HEK293 (cell line): ENCODE measurements around the gene KIAA0513.

Experiments used
- CTCF ChIA-PET: fragments of 350-600 bp; formaldehyde crosslinking; extraction: SDS; loops from one replicate; lab custom pipeline; 2021; ENCODE audit warnings: antibody characterized with exemption; lab: Yijun Ruan, JAX
- POLR2A ChIA-PET: fragments of 300-600 bp; formaldehyde crosslinking; extraction: SDS; loops from one replicate; lab custom pipeline; 2020; ENCODE audit warnings: antibody characterized with exemption, inconsistent platforms; lab: Yijun Ruan, JAX
- H3K27ac ChIP-seq: fragments of 200-500 bp; sonication (Bioruptor generic); 2 replicates; pipeline ENCODE4 v1.5.1; 2014; ENCODE audit warnings: low read depth, low read length, control low read depth, inconsistent platforms; ENCODE audit errors: extremely low read depth
- H3K36me3 ChIP-seq, 2 experiments: fragments of 200-500 bp in 1 of 2; sonication (Bioruptor generic) in 1 of 2; 1 replicate in 1 of 2; 2 replicates in 1 of 2; pipeline ENCODE4 v1.5.1; 2014 to 2017; ENCODE audit warnings: inconsistent platforms in 2 of 2, low read length in 2 of 2; ENCODE audit not compliant: control insufficient read depth in 2 of 2, insufficient read depth in 1 of 2
- H3K4me1 ChIP-seq: fragments of 200-500 bp; sonication (Bioruptor generic); 2 replicates; pipeline ENCODE4 v1.5.1; 2014; ENCODE audit warnings: mild to moderate bottlenecking, low read length, inconsistent platforms; ENCODE audit not compliant: control insufficient read depth, insufficient read depth
- H3K4me3 ChIP-seq: 2 replicates; pipeline ENCODE4 v1.5.1; 2011; ENCODE audit warnings: low read depth, mild to moderate bottlenecking, control low read depth, low read length, moderate library complexity
- H3K9me3 ChIP-seq: fragments of 200-500 bp; sonication (Bioruptor generic); 2 replicates; pipeline ENCODE4 v1.5.1; 2014; ENCODE audit warnings: low read depth, low read length, inconsistent platforms; ENCODE audit not compliant: control insufficient read depth, insufficient read depth
- BCL11A ChIP-seq: fragments of 450-650 bp; formaldehyde crosslinking; IDR thresholded peaks from 2 replicates; pipeline ENCODE4 v1.5.1; 2016; ENCODE audit warnings: low read depth, missing biosample characterization, missing genetic modification characterization
- HOXD13 ChIP-seq: sonication (generic); formaldehyde crosslinking; IDR thresholded peaks from 2 replicates; pipeline ENCODE4 v1.8.0; 2022; ENCODE audit warnings: missing genetic modification reagents, borderline replicate concordance
- KLF17 ChIP-seq: fragments of 450-650 bp; formaldehyde crosslinking; IDR thresholded peaks from 2 replicates; pipeline ENCODE4 v1.5.1; 2016; ENCODE audit warnings: missing biosample characterization, missing genetic modification characterization
- MEIS1 ChIP-seq: sonication (generic); formaldehyde crosslinking; IDR thresholded peaks from 2 replicates; pipeline ENCODE4 v1.8.1; 2022; ENCODE audit warnings: missing genetic modification reagents, mild to moderate bottlenecking, borderline replicate concordance
- PRDM1 ChIP-seq: fragments of 450-650 bp; formaldehyde crosslinking; IDR thresholded peaks from 2 replicates; pipeline ENCODE4; 2016; ENCODE audit warnings: missing biosample characterization, missing genetic modification characterization
- REST ChIP-seq: fragments of 450-650 bp; formaldehyde crosslinking; IDR thresholded peaks from 2 replicates; pipeline ENCODE4 v1.5.1; 2016; ENCODE audit warnings: missing biosample characterization, missing genetic modification characterization
- SETDB1 ChIP-seq: IDR thresholded peaks from one replicate; pipeline ENCODE4 v1.6.1; 2017; ENCODE audit warnings: mild to moderate bottlenecking, low read length, moderate library complexity, mixed read lengths; ENCODE audit not compliant: insufficient read length
- SP2 ChIP-seq: fragments of 450-650 bp; formaldehyde crosslinking; IDR thresholded peaks from 2 replicates; pipeline ENCODE4 v1.5.1; 2016; ENCODE audit warnings: missing biosample characterization, missing genetic modification characterization
- SP7 ChIP-seq: fragments of 450-650 bp; formaldehyde crosslinking; IDR thresholded peaks from 2 replicates; pipeline ENCODE4 v1.5.1; 2016; ENCODE audit warnings: missing biosample characterization, missing genetic modification characterization
- YY2 ChIP-seq: fragments of 450-650 bp; formaldehyde crosslinking; IDR thresholded peaks from 2 replicates; pipeline ENCODE4 v1.5.1; 2016; ENCODE audit warnings: missing biosample characterization, missing genetic modification characterization
- ZBTB11 ChIP-seq: fragments of 450-650 bp; formaldehyde crosslinking; conservative IDR thresholded peaks from 2 replicates; pipeline ENCODE4 v1.5.1; 2016; ENCODE audit warnings: low read depth, missing biosample characterization, missing genetic modification characterization
- ZBTB21 ChIP-seq: fragments of 450-650 bp; formaldehyde crosslinking; IDR thresholded peaks from 2 replicates; pipeline ENCODE4 v1.5.1; 2017; ENCODE audit warnings: missing biosample characterization, missing genetic modification characterization
- ZBTB7A ChIP-seq: fragments of 450-650 bp; formaldehyde crosslinking; IDR thresholded peaks from 2 replicates; pipeline ENCODE4 v1.5.1; 2016; ENCODE audit warnings: low read depth, missing biosample characterization, missing genetic modification characterization
- ZBTB8A ChIP-seq: fragments of 450-650 bp; formaldehyde crosslinking; IDR thresholded peaks from 2 replicates; pipeline ENCODE4 v1.5.1; 2016; ENCODE audit warnings: missing biosample characterization, missing genetic modification characterization
- ZNF133 ChIP-seq: fragments of 450-650 bp; formaldehyde crosslinking; IDR thresholded peaks from 2 replicates; pipeline ENCODE4 v1.5.1; 2016; ENCODE audit warnings: missing biosample characterization, missing genetic modification characterization
- ZNF157 ChIP-seq: fragments of 450-650 bp; formaldehyde crosslinking; IDR thresholded peaks from 2 replicates; pipeline ENCODE4 v1.5.1; 2016; ENCODE audit warnings: missing biosample characterization, missing genetic modification characterization
- ZNF18 ChIP-seq: fragments of 450-650 bp; formaldehyde crosslinking; IDR thresholded peaks from 2 replicates; pipeline ENCODE4 v1.5.1; 2016; ENCODE audit warnings: missing biosample characterization, missing genetic modification characterization
- ZNF23 ChIP-seq: fragments of 450-650 bp; formaldehyde crosslinking; IDR thresholded peaks from 2 replicates; pipeline ENCODE4 v1.5.1; 2016; ENCODE audit warnings: missing biosample characterization, missing genetic modification characterization, borderline replicate concordance
- ZNF350 ChIP-seq: fragments of 450-650 bp; formaldehyde crosslinking; IDR thresholded peaks from 2 replicates; pipeline ENCODE4 v1.5.0; 2017; ENCODE audit warnings: missing biosample characterization, mild to moderate bottlenecking, missing genetic modification characterization
- ZNF473 ChIP-seq: fragments of 450-650 bp; formaldehyde crosslinking; IDR thresholded peaks from 2 replicates; pipeline ENCODE4 v1.5.1; 2017; ENCODE audit warnings: missing biosample characterization, missing genetic modification characterization
- ZNF530 ChIP-seq: fragments of 450-650 bp; formaldehyde crosslinking; IDR thresholded peaks from 2 replicates; pipeline ENCODE4 v1.5.1; 2016; ENCODE audit warnings: low read depth, missing biosample characterization, missing genetic modification characterization
- ZNF629 ChIP-seq: fragments of 450-650 bp; formaldehyde crosslinking; IDR thresholded peaks from 2 replicates; pipeline ENCODE4 v1.5.1; 2017; ENCODE audit warnings: missing biosample characterization, missing genetic modification characterization
- ZXDB ChIP-seq: fragments of 450-650 bp; formaldehyde crosslinking; IDR thresholded peaks from 2 replicates; pipeline ENCODE4 v1.5.1; 2016; ENCODE audit warnings: missing biosample characterization, missing genetic modification characterization

The KIAA0513 gene

GRCh38 chr16:85034591-85035433 lies 7.2 kb downstream of the KIAA0513 start (continued):
- TF ChIP-seq ZNF530 (no peak), ZNF133 (tag by site-specific recombination) (no peak), HOXD13 (CRISPR knock-in tag) (no peak), ZBTB8A (no peak), ZNF350 (tag by site-specific recombination) (no peak), ZNF23 (tag by site-specific recombination) (no peak), ZNF18 (tag by site-specific recombination) (no peak), ZNF473 (tag by site-specific recombination) (no peak), ZNF157 (no peak), ZBTB11 (tag by site-specific recombination) (no peak)

GRCh38 chr16:85036236-85037049 lies 8.8 kb downstream of the KIAA0513 start:
- no peak for TF ChIP-seq ZXDB (tag by site-specific recombination)
- TF ChIP-seq REST (tag by site-specific recombination) = peak; percentile 76
- ChIA-PET CTCF (no interaction called here), POLR2A (interaction anchor here (0.7 kb wide), 1 partner anchor 13 kb away, joined by 4 read pairs; no protein-coding TSS in a partner anchor)
- Histone ChIP-seq H3K4me1 (peaks cover 3% of the 10 kb centered on the region; the same call in 1 of the 2 replicates), H3K36me3 (peaks cover 0 to 6% of the 10 kb centered on the region in 2 experiments; a peak in 1 of 3 replicates), H3K27ac (no peak overlapping the region), H3K4me3 (no peak overlapping the region), H3K9me3 (no peaks in the 10 kb centered on the region)

GRCh38 chr16:85037050-85037410 lies 9.4 kb downstream of the KIAA0513 start:
- Histone ChIP-seq H3K36me3 (peaks cover 0 to 2% of the 10 kb centered on the region in 2 experiments; a peak in 1 of 3 replicates), H3K9me3 (no peaks in the 10 kb centered on the region), H3K4me1 (peaks cover 3% of the 10 kb centered on the region; the same call in 1 of the 2 replicates), H3K27ac (no peak overlapping the region), H3K4me3 (no peak overlapping the region)
- CTCF ChIA-PET = no interaction called here
- POLR2A ChIA-PET = no interaction called here
- 0 out of 2 replicates have a peak, but pooled peaks have one; percentile 29 for TF ChIP-seq SP2 (tag by site-specific recombination)
- peak; percentile 25; the same call in 1 of the 2 replicates for TF ChIP-seq KLF17 (tag by site-specific recombination)
- TF ChIP-seq BCL11A (tag by site-specific recombination) = no peak
- no peak for TF ChIP-seq SETDB1
- peak; percentile 69 for TF ChIP-seq ZBTB21 (tag by site-specific recombination)
- TF ChIP-seq ZNF629 (tag by site-specific recombination) = peak; percentile 73
- 0 out of 2 replicates have a peak, but pooled peaks have one; percentile 28 for TF ChIP-seq SP7
- no peak for TF ChIP-seq MEIS1 (CRISPR knock-in tag)
- peak; percentile 95 for TF ChIP-seq PRDM1 (tag by site-specific recombination)
- TF ChIP-seq YY2 = peak; percentile 36; the same call in 1 of the 2 replicates
- TF ChIP-seq ZBTB7A (tag by site-specific recombination) = no peak
